ENCODE measurements around the gene PPP2R2D.

PPP2R2D gene

GRCh38 chr10:131900350-131901152 lies at the start of gene PPP2R2D:
Gene PPP2R2D (plus strand): TSS chr10:131901008. CDS start chr10:131901149, 141 bp downstream.
- peak; percentile 99 for DNase-seq (ENCODE audit: low spot score)

DNA sequence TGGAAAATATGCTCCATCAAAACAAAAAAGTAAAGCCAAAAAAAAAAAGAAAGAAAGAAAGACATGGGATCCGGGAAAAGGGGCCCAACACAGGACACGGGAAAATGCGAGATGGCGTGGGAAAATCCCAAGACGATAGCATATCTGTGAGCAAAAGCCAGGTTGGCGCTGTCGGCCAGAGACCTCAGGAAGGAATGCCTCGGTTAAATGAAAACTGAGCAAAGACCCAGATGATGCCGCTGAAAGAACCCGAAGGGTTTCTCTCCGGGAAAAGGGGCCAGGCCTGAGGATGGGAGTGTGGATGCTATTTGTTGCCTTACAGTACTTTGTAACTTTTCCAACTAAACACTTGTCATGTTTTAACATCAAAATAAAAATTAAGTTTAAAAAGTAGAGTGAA lies 49.5 kb upstream of the PPP2R2D start:
- no peak for DNase-seq (ENCODE audit: low spot score)

DNA sequence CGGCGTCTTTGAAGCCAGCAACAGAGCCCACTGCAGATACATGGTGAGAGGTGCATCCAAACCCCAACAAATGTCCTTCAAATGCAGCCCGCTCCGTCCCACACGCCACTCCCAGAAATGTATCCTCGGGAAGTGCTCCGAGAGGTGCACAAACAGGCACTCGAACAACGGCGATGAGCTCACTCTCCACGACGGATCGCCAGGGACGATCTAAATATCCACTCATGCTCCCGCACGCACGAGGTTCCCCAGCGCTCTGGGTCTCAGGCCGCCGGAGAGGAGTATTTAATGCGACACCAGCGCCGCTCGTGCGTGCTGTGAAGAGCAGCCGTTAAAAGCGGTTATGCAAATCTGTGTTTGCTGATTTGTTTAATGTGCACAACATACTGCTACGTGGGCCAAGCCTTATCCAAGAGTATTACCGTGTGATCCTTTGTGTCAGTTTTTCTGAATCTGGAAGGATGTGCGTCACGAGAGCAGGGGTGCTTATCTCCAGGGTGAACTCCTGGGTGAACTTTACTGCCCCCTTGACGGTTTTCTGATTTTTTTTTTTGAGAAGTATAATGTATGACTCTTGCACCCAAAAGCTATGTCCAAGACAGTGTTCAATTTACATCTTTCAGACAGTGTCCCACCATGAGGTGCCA lies 48.5 kb upstream of the PPP2R2D start:
- DNase-seq (ENCODE audit: low spot score), result no peak

- DNase-seq (ENCODE audit: low spot score), result no peak
Observed at GRCh38 chr10:131852823-131853609, 47.8 kb upstream of the PPP2R2D start.

- no peak for DNase-seq (ENCODE audit: low spot score)
Observed at GRCh38 chr10:131853610-131853964, 47.2 kb upstream of the PPP2R2D start.

DNA sequence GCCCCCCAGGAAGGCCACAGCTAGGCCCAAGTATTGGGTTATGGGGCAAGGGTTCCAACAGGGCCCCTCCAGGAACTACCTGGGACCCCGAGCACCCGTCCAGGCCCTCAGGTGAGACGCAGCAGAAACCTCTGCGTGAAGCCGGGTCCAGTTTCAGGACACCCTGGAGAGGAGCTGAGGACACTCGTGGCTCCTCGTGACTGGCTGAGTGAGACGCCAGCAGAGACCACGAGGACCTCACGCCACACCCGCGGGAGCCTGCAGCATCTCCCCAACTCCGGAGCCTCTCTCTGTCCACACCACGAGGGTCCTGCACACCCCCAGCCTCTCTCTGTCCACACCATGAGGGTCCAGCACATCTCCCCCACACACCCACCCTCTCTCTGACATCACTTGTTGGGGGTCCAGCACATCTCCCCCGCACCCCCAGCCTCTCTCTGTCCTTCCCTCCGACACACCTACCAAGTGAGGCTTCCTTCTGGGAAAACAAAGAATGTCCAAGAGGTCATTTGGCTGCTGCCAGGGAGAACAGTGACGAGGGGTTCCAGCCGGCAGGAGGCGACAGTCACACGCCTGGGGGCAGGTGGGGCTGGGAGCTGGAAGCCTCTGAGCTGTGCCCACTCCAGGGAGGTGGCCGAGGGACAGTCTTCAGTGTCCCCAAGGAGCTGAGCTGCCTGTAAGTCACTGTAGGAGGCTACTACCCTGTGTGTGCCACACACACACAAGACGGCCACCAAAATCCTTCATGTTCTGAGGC lies 46.1 kb upstream of the PPP2R2D start:
- DNase-seq (ENCODE audit: low spot score), result no peak

- DNase-seq (ENCODE audit: low spot score), result no peak
Observed at GRCh38 chr10:131855461-131856401, 45.1 kb upstream of the PPP2R2D start.

- DNase-seq (ENCODE audit: low spot score), result no peak
Observed at GRCh38 chr10:131856441-131857094, 44.2 kb upstream of the PPP2R2D start.

GRCh38 chr10:131857156-131858117 lies 43.4 kb upstream of the PPP2R2D start:
- no peak for DNase-seq (ENCODE audit: low spot score)

DNA sequence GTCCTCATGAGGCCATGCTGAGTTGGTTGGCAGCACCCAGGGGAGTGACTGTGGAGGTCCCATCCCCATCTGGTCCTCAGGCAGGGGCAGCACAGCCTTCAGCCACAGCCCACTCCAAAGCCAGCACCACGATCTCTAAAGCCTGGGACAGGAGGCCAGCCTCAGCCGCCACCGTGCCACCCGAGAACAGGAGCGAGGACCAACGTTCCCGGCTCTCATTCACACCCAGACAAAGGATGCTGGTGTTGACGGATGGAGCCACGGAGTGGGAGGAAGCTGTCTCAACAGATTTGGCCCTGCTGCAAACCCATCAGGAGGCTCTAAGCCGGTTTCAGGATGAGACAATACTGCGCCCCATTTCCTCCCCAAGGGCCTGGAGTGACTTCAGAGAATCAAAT lies 42.7 kb upstream of the PPP2R2D start:
- no peak for DNase-seq (ENCODE audit: low spot score)

DNA sequence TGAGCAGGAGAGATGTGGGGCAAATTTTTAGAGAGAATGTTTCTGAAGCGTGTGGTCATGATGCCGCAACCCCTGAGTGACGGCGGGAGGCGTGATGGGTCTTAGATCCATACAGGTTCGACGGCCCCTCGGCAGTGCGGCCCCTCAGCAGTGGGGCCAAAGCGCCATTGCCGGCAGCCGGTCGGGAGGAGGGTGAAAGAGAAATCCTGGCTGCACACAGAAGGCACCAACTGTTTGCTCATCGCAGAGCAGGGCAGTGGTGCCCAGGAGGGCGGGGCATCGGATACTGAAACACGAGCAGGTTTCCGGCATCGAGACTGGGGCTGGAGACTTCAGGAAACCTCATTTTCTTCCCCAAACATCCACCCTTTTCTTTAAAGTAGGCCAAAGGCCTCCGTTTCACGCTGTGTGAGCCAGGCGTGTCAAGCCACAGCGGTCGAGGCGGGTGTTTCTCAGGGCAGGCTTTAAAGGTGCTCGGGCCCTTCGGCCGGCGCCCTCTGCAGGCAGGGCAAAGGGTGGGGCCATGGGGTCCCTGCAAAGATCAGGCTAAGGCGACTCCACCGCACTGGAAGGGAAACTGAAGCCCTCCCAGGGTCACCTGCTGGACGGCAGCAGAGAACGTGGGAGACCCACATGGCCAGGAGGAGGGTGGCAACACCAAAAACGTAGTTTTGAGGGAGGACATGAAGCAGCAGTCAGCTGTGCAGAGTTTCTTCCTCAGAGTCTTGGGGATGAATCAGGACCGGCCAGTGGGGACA lies 42.0 kb upstream of the PPP2R2D start:
- no peak for DNase-seq (ENCODE audit: low spot score)

GRCh38 chr10:131859341-131860020 lies 41.3 kb upstream of the PPP2R2D start:
- DNase-seq (ENCODE audit: low spot score), result no peak

DNA sequence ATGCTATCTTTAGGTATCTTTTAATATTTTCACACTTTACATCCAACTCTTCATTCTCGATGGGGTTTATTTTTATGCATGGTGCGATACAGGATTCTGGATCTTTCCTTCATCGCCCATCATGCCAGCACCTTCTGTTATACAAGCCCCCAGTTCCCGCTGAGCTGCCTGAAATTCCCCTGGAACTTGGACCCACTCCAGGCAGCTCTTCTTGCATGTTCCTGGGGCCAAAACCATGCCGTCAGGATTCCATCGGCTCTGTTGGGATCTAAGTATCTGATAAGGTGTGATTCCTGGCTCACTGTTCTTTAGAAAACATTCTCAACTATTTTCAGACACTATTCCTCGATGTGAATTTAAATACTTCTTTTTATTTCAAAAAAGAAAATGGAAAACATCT lies 40.5 kb upstream of the PPP2R2D start:
- DNase-seq (ENCODE audit: low spot score), result no peak

DNA sequence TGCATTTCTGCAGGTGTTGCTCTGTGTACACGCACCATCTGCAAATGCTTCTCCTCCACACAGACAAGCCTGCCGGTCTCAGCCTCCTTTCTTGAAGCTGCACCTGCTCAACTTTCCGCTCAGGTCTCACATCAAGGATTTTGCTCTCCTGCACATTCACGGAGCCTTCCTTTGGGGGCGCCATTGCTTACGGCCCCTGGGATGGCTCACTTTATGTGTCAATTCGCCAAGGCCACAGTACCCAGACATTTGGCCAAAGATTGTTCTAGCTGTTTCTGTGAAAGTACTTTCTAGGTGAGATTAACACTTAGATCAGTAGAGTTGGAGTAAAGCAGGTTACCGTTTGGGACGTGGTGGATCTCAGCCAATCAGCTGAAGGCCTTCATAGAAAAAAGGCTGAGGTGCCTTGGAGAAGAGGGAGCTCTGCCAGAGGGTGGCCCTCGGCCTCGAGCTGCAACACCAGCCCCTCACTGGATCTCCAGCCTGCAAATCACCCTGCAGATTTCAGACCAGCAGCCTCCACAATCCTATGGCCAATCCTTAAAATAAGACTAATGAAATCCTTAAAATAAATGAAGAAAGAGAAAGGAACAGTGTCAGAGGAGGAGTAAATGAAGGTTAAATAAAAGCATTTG lies 39.9 kb upstream of the PPP2R2D start:
- DNase-seq (ENCODE audit: low spot score), result peak; percentile 63

- no peak for DNase-seq (ENCODE audit: low spot score)
Observed at GRCh38 chr10:131862548-131862947, 38.3 kb upstream of the PPP2R2D start.

DNA sequence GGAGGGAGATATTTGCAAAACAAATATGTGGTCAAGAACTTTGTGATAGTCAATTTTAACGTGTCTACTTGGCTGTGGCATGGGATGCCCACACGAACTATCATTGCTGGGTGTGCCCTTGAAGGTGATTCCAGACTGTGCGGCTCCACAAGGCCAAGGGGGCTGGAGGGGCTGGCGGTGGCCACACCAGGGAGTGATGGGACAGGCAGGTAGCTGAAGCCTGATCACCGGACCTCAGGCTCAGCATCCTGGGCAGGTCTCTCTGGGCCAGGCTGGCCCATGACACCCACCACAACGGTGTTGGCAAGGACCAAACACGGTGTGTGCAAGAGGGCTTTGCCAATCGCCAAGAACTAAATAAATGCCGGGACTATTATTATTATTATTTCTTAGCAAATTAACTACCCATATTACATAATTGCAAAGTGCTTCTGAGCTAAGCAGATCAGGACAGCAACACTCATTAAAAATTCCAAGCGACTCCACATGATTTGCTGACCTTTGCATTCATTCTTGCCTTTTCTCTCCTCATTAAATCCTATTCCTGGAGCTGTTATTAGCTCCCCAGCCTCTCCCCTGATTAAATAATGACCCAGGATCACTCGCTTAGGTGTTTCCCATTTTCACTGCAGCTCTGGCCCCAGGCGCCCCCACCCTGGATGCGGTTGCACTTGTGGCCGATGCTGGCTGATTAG lies 35.4 kb upstream of the PPP2R2D start:
- no peak for DNase-seq (ENCODE audit: low spot score)

DNA sequence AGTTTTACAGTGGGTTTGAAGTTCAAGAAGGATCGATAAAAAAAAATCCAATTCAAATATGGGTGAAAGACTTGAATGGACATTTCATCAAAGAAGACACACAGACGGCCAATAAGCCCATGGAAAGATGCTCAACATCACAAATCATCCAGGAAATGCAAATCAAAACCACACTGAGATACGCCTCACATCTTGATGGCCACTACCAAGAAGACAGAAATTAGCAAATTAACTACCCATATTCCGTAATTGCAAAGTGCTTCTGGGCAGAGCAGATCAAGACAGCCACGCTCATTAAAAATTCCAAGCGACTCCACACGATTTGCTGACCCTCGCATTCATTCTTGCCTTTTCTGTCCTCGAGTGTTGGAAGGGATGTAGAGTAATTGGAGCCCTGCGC lies 34.1 kb upstream of the PPP2R2D start:
- no peak for DNase-seq (ENCODE audit: low spot score)

All from iPS-NIHi11 (cell line).